B cell (primary cell): Measurements from ENCODE around the gene MALL. TPM values are rescaled to one million over a fixed set of nuclear protein-coding genes. Genes with fewer than 3 reads are reported as not detected.

Experiments
- ATAC-seq: fragments of 200-7000 bp; cut with Tn5 transposase; one replicate; pipeline ENCODE4 v1.10.0; 2021; ENCODE audit warnings: low read depth, mild to moderate bottlenecking, moderate number of reproducible peaks, moderate library complexity
- CTCF ChIA-PET: fragments of 350-600 bp; sonication (Branson Sonifier 250); formaldehyde crosslinking; loops from one replicate; lab custom pipeline; 2021; ENCODE audit warnings: antibody characterized with exemption, inconsistent platforms; lab: Charles Lee
- POLR2A ChIA-PET: fragments of 350-600 bp; sonication (Branson Sonifier 250); formaldehyde crosslinking; loops from one replicate; lab custom pipeline; 2021; ENCODE audit warnings: antibody characterized with exemption; lab: Charles Lee
- DNase-seq: peaks from one replicate; pipeline ENCODE4 v3.0.0; 2013
- H2AFZ ChIP-seq: 2 replicates; pipeline ENCODE4 v1.6.1; 2012; ENCODE audit warnings: mild to moderate bottlenecking, low read depth, low read length; ENCODE audit not compliant: insufficient read depth, poor library complexity, severe bottlenecking
- H3K27ac ChIP-seq, 2 donors: 1 replicate in 1 of 2; 2 replicates in 1 of 2; pipeline ENCODE4 v1.5.1; 2012 to 2013; ENCODE audit warnings: low read length in 2 of 2, mild to moderate bottlenecking in 2 of 2, moderate library complexity in 1 of 2
- H3K27me3 ChIP-seq, 4 experiments: fragments of 200-600 bp in 1 of 4; sonication (generic) in 1 of 4; replicated peaks in 1 of 4; 1 replicate in 2 of 4; 2 replicates in 2 of 4; pipeline versions ENCODE4 v1.6.1 to v1.7.0; 2013 to 2016; ENCODE audit warnings: low read length in 3 of 4, mild to moderate bottlenecking in 2 of 4, mixed read lengths in 1 of 4, moderate library complexity in 1 of 4; ENCODE audit not compliant: insufficient read depth in 4 of 4, control insufficient read depth in 3 of 4; ENCODE audit errors: control extremely low read depth in 1 of 4
- H3K36me3 ChIP-seq, 2 experiments: replicated peaks in 1 of 2; 1 replicate in 1 of 2; 2 replicates in 1 of 2; pipeline versions ENCODE4 v1.6.1 to v1.7.1; 2013; ENCODE audit warnings: low read length in 1 of 2; ENCODE audit not compliant: insufficient read depth in 2 of 2, control insufficient read depth in 1 of 2; ENCODE audit errors: control extremely low read depth in 1 of 2, extremely low read depth in 1 of 2
- H3K4me1 ChIP-seq, 2 donors: fragments of 200-600 bp in 1 of 2; sonication (generic) in 1 of 2; 1 replicate in 1 of 2; 2 replicates in 1 of 2; pipeline versions ENCODE4 v1.5.1 to v1.6.1; 2013 to 2017; ENCODE audit warnings: low read length in 2 of 2; ENCODE audit not compliant: control insufficient read depth in 2 of 2, insufficient read depth in 2 of 2
- H3K4me2 ChIP-seq: replicated peaks from 2 replicates; pipeline ENCODE3; 2012; ENCODE audit warnings: mild to moderate bottlenecking, low read depth, low read length; ENCODE audit not compliant: poor library complexity, severe bottlenecking
- H3K4me3 ChIP-seq, 5 experiments: fragments of 200-600 bp in 1 of 5; sonication (generic) in 1 of 5; 1 replicate in 3 of 5; 2 replicates in 2 of 5; pipeline versions ENCODE4 v1.5.1 to v1.7.0; 2011 to 2016; ENCODE audit warnings: low read length in 4 of 5, mild to moderate bottlenecking in 4 of 5, low read depth in 2 of 5, control low read depth in 1 of 5, moderate library complexity in 1 of 5; ENCODE audit not compliant: insufficient read depth in 1 of 5; ENCODE audit errors: control extremely low read depth in 1 of 5, extremely low read depth in 1 of 5
- H3K79me2 ChIP-seq: fragments of 200-600 bp; sonication (generic); one replicate; pipeline ENCODE4 v1.6.0; 2016; ENCODE audit warnings: low read length; ENCODE audit not compliant: control insufficient read depth, insufficient read depth
- H3K9ac ChIP-seq: fragments of 200-600 bp; sonication (generic); 2 replicates; pipeline ENCODE4 v1.6.1; 2017; ENCODE audit warnings: mild to moderate bottlenecking, low read length, moderate library complexity
- H3K9me3 ChIP-seq, 3 donors: one replicate each; pipeline versions ENCODE4 v1.6.1 to v1.7.1; 2013; ENCODE audit warnings: low read length in 2 of 3; ENCODE audit not compliant: control insufficient read depth in 2 of 3, insufficient read depth in 1 of 3; ENCODE audit errors: control extremely low read depth in 1 of 3
- H4K20me1 ChIP-seq: 2 replicates; pipeline ENCODE4 v1.6.0; 2012; ENCODE audit warnings: mild to moderate bottlenecking, low read length; ENCODE audit not compliant: insufficient read depth, control insufficient read depth, poor library complexity, severe bottlenecking
- H3K27ac Mint-ChIP-seq: one replicate; pipeline ENCODE4 v1.8.0; 2021; ENCODE audit warnings: mixed read lengths
- H3K27me3 Mint-ChIP-seq: one replicate; pipeline ENCODE4 v1.8.0; 2021; ENCODE audit warnings: mixed read lengths
- H3K4me1 Mint-ChIP-seq: one replicate; pipeline ENCODE4 v1.8.0; 2021; ENCODE audit warnings: mixed read lengths
- H3K4me3 Mint-ChIP-seq: one replicate; pipeline ENCODE4 v1.8.0; 2021; ENCODE audit warnings: mixed read lengths
- H3K9me3 Mint-ChIP-seq: one replicate; pipeline ENCODE4 v1.8.0; 2022; ENCODE audit warnings: mixed read lengths; ENCODE audit not compliant: insufficient read depth
- EZH2 ChIP-seq: IDR thresholded peaks from 2 replicates; pipeline ENCODE4 v1.6.1; 2012; ENCODE audit warnings: borderline replicate concordance, low read depth, mild to moderate bottlenecking, moderate library complexity, low read length; ENCODE audit not compliant: insufficient read depth, poor library complexity, severe bottlenecking
- WGBS: methylation state at CpG from one replicate; pipeline ENCODE4 v1.1.5; 2013; ENCODE audit warnings: missing lambda C conversion rate; ENCODE audit not compliant: insufficient coverage; 5-methylcytosine and 5-hydroxymethylcytosine counted together
- intact Hi-C: fragments of 100-400 bp; cut with micrococcal nuclease; formaldehyde crosslinking; loops from one replicate; pipeline ENCODE4 v1.10.0; 2022
- polyA plus RNA-seq: library from polyadenylated mRNA; depleted of rRNA; stranded (reverse); fragments of >200 nt; gene quantifications from 2 replicates; pipeline ENCODE4 v1.2.3, GENCODE V29; 2012
- total RNA-seq, 2 donors: library from RNA; stranded (reverse); fragments of 120-200 nt in 1 of 2; gene quantifications; 1 replicate in 1 of 2; 2 replicates in 1 of 2; pipeline versions ENCODE4 v1.2.3 to v1.2.4, GENCODE V29; 2013 to 2022
- TF ChIP-seq, protein P1 (sequence below): fragments of 200-600 bp; IDR thresholded peaks from one replicate; pipeline ENCODE4 v1.8.0; 2022; ENCODE audit warnings: antibody characterized with exemption, mild to moderate bottlenecking

The MALL gene
- total and polyA plus RNA-seq, 2 donors (not counting 1 experiment from before 2014, with no cell fraction given), result not detected

DNA sequence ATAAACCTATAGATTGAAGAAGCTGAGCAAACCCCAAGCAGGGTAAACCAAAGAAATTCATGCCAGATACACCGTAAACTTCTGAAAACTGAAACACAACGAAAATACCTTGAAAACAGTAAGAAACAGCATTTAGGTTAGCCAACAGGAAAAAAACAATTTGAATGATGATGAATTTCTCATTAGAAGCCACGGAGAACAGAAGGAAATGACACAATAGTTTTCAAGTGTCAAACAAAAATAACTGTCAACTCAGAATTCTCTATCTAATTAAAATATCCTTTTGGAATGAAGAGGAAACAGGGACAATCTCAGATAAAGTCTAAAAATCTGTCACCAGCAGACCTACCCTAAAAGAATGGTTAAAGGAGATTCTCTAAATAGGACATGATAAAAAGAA lies 37.3 kb upstream of the MALL start:
- Histone ChIP-seq H3K4me1 (no peaks in the 10 kb centered on the region), H3K9ac (no peak overlapping the region), H3K4me2 (no peak overlapping the region), H4K20me1 (no peaks in the 10 kb centered on the region), H3K9me3 (peaks cover 2 to 11% (median 5%) of the 10 kb centered on the region in 3 donors), H2AFZ (no peak overlapping the region), H3K79me2 (no peaks in the 10 kb centered on the region), H3K36me3 (no peaks in the 10 kb centered on the region), H3K4me3 (no peak overlapping the region), H3K27me3 (no peaks in the 10 kb centered on the region), H3K27ac (no peak overlapping the region)
- peaks cover 2% of the 10 kb centered on the region for H3K4me1 Mint-ChIP-seq
- CTCF ChIA-PET, result no interaction called here
- WGBS, result no CpG with 5 or more reads among the region's 3 CpGs
- H3K27me3 Mint-ChIP-seq, result no peaks in the 10 kb centered on the region
- ATAC-seq, result no peak
- intact Hi-C loops, result no loop called here
- no peak overlapping the region for H3K27ac Mint-ChIP-seq
- DNase-seq, result no peak
- POLR2A ChIA-PET, result no interaction called here
- H3K9me3 Mint-ChIP-seq, result peaks cover 9% of the 10 kb centered on the region
- no peak for TF ChIP-seq EZH2
- TF ChIP-seq, protein P1, sequence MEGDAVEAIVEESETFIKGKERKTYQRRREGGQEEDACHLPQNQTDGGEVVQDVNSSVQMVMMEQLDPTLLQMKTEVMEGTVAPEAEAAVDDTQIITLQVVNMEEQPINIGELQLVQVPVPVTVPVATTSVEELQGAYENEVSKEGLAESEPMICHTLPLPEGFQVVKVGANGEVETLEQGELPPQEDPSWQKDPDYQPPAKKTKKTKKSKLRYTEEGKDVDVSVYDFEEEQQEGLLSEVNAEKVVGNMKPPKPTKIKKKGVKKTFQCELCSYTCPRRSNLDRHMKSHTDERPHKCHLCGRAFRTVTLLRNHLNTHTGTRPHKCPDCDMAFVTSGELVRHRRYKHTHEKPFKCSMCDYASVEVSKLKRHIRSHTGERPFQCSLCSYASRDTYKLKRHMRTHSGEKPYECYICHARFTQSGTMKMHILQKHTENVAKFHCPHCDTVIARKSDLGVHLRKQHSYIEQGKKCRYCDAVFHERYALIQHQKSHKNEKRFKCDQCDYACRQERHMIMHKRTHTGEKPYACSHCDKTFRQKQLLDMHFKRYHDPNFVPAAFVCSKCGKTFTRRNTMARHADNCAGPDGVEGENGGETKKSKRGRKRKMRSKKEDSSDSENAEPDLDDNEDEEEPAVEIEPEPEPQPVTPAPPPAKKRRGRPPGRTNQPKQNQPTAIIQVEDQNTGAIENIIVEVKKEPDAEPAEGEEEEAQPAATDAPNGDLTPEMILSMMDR, result no peak
- H3K4me3 Mint-ChIP-seq, result no peak overlapping the region

DNA sequence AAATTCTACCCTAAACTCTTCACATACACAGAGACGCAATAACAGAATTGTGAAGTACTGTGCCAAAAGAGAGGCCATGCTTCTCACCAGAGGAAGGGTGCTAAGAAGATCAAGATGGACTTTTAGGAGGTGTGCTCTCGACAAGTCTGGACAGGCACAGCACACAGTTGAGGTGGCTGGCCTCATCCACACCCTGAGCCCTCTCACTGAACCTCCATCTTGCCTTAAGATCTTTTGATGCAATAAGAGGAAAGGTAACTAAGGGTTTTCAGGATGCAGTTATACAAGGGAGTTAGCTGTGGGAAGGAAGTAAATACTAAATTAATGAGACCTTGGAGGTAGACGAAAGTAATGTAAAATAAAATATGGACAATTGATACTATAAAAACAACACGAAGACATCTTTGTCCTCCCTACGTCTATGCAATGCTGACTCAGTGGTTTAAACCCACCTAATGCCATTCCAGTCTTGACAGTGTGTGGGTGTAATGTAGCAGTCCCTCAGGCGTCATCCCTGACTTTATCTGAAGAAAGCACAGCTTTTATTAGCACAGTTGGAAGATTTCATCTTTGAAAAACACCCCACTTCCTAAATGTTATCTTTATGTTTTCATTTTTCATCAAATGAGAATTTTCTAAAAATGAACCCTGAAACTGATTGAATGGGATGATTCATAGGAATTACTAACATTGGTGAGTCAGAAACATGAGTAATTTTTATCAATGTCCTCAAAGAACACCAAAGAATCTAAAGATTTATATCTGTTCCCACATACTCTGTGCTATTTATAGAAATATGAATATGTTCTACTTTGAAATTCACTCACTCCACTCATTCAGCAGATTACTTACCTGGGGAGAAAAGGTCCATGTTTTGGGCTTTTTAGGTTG lies 34.0 kb upstream of the MALL start:
- no peak overlapping the region for H3K9ac ChIP-seq
- peaks cover 0 to 2% (median under 1%) of the 10 kb centered on the region in 3 donors for H3K9me3 ChIP-seq
- H2AFZ ChIP-seq, result no peak overlapping the region
- DNase-seq (no peak), ATAC-seq (no peak)
- no peaks in the 10 kb centered on the region for H3K27me3 ChIP-seq
- no peaks in the 10 kb centered on the region for H3K36me3 ChIP-seq
- no peaks in the 10 kb centered on the region for H3K79me2 ChIP-seq
- CTCF ChIA-PET, result no interaction called here
- H3K27ac ChIP-seq, result no peak overlapping the region
- H3K4me1 Mint-ChIP-seq, result no peaks in the 10 kb centered on the region
- H3K4me3 ChIP-seq, result no peak overlapping the region
- no peak overlapping the region for H3K27ac Mint-ChIP-seq
- intact Hi-C loops, result no loop called here
- H3K9me3 Mint-ChIP-seq, result peaks cover 6% of the 10 kb centered on the region
- H3K4me1 ChIP-seq, result no peaks in the 10 kb centered on the region
- TF ChIP-seq EZH2, result no peak
- TF ChIP-seq, protein P1, result no peak
- WGBS, result no CpG with 5 or more reads among the region's 6 CpGs
- H3K4me3 Mint-ChIP-seq, result no peak overlapping the region
- no peaks in the 10 kb centered on the region for H4K20me1 ChIP-seq
- POLR2A ChIA-PET, result no interaction called here
- no peak overlapping the region for H3K4me2 ChIP-seq
- H3K27me3 Mint-ChIP-seq, result no peaks in the 10 kb centered on the region
